Heart right ventricle (tissue), 16 donors: ENCODE results near the gene GPD1. TPM values are rescaled to one million over a fixed set of nuclear protein-coding genes. Genes with fewer than 3 reads are reported as not detected.

Source experiments
- ATAC-seq, 8 donors: fragments of 200-7000 bp; cut with Tn5 transposase; one replicate each; pipeline ENCODE4 v1.9.1; 2020; ENCODE audit warnings: mild to moderate bottlenecking in 8 of 8, moderate library complexity in 8 of 8, moderate number of reproducible peaks in 1 of 8
- DNase-seq, 2 donors: peaks; one replicate each; pipeline ENCODE4 v3.0.0-alpha.2; 2020
- H3K27ac ChIP-seq, 10 donors: fragments of 200-600 bp; sonication (generic) in 2 of 10; one replicate each; pipeline versions ENCODE4 v1.5.0 to v1.8.0; 2020 to 2022; ENCODE audit warnings: mild to moderate bottlenecking in 3 of 10
- H3K27me3 ChIP-seq, 7 donors: fragments of 200-600 bp; one replicate each; pipeline ENCODE4 v1.8.0; 2021 to 2022; ENCODE audit warnings: mild to moderate bottlenecking in 2 of 7
- H3K36me3 ChIP-seq, 9 donors: fragments of 200-600 bp; sonication (generic) in 1 of 9; one replicate each; pipeline versions ENCODE4 v1.5.0 to v1.8.0; 2020 to 2022; ENCODE audit warnings: mild to moderate bottlenecking in 2 of 9
- H3K4me1 ChIP-seq, 9 donors: fragments of 200-600 bp; sonication (generic) in 1 of 9; one replicate each; pipeline versions ENCODE4 v1.5.0 to v1.8.0; 2020 to 2022; ENCODE audit warnings: mild to moderate bottlenecking in 4 of 9
- H3K4me3 ChIP-seq, 10 donors: fragments of 200-600 bp; sonication (generic) in 2 of 10; one replicate each; pipeline versions ENCODE4 v1.5.0 to v1.8.0; 2020 to 2022; ENCODE audit warnings: mild to moderate bottlenecking in 7 of 10, moderate library complexity in 2 of 10
- H3K9me3 ChIP-seq, 11 donors: fragments of 200-600 bp in 10 of 11; sonication (generic) in 2 of 11; one replicate each; pipeline versions ENCODE4 v1.5.0 to v1.8.0; 2013 to 2022; ENCODE audit warnings: mild to moderate bottlenecking in 2 of 11, control low read depth in 1 of 11, moderate library complexity in 1 of 11
- CTCF ChIP-seq, 9 donors: fragments of 200-600 bp; sonication (generic) in 2 of 9; IDR thresholded peaks; one replicate each; pipeline versions ENCODE4 v1.5.0 to v1.8.0; 2021 to 2022; ENCODE audit warnings: antibody characterized with exemption in 9 of 9, mild to moderate bottlenecking in 5 of 9, moderate library complexity in 1 of 9
- intact Hi-C, 10 donors: fragments of 100-400 bp; cut with DNase I; formaldehyde crosslinking; loops; one replicate each; pipeline versions ENCODE4 v1.11.1 to v1.14.2; 2022
- polyA plus RNA-seq, 2 donors: library from polyadenylated mRNA; stranded (reverse); fragments of 200-250 nt; gene quantifications; one replicate each; pipeline ENCODE4 v1.2.3, GENCODE V29; 2013
- total RNA-seq, 10 donors: library from RNA; stranded (reverse); fragmentation: NEBNext Ultra II Directional in 3 of 10; extraction: Animal tissue kit (Norgen Biotek cat#: 25700) in 3 of 10; gene quantifications; one replicate each; pipeline versions ENCODE4 v1.2.1 to v1.2.4, GENCODE V29; 2021 to 2023
- donor health status: Arrhythmogenic right ventricular cardiomyopathy.
- donor health status: ischemic (EF 13 %, LVEDD 7.1; RV severe dilation, severe dysfunction).
- donor health status: healthy with polysubstance abuse.
- donor health status: DM: no; HTN: yes; CAD: no.
- donor health status: DM: no; HTN: no; CAD: no.
- donor health status: ischemic (EF 25% LVEDD 6.9; RV normal size, moderate dysfunction).
- donor health status: ischemic (EF 25% LVEDD 5.7; RV mildly dilated, moderate dysfunction).
- donor health status: healthy.
- donor health status: DM: yes; HTN: yes; CAD: no.
- donor health status: Ischemic cardiomyopathy.
- donor health status: ischemic (EF 35%, LVEDD 5.7; RV mildly dilated, moderate dysfunction).
- donor health status: nonischemic (EF 11% LVEDD 7.7; RV severe dilation, severe dysfunction).
- donor health status: DM: yes; HTN: yes; CAD: no.
- donor health status: PGD.
- donor health status: ischemic (EF 29% LVEDD 5.4; RV normal size, mild dysfunction).
- donor health status: nonischemic (EF 23%, LVEDD 6.1; RV moderate dilation, normal function).

Gene GPD1
- total and polyA plus RNA-seq, 12 donors, result 5.2 to 67.7 (median 15.3) TPM

GRCh38 chr12:50160643-50161042 is 56.8 kb downstream of the GPD1 start:
- peaks cover 0 to 8% (median 0%) of the 10 kb centered on the region in 9 donors for H3K36me3 ChIP-seq
- DNase-seq (no peak), ATAC-seq (no peak)
- no peaks in the 10 kb centered on the region for H3K27me3 ChIP-seq
- H3K9me3 ChIP-seq, result no peaks in the 10 kb centered on the region
- no peak overlapping the region for H3K27ac ChIP-seq
- TF ChIP-seq CTCF (IDR thresholded peaks at IDR 0.05), result no peak
- intact Hi-C loops, result loop anchor here in 1 of 10 donors (10.0 kb wide), 1 partner anchor 46 kb away; the partner anchor contains the start of gene COX14
- H3K4me1 ChIP-seq, result peaks cover 0 to 15% (median 2%) of the 10 kb centered on the region in 9 donors
- H3K4me3 ChIP-seq, result no peak overlapping the region

Other genes starting within 250 kb of the GPD1 start
- gene FAIM2, start 200.1 kb upstream of the GPD1 start, total RNA-seq, result 10 to 100 TPM in 1 of 10 donors, 1 to 10 TPM in 9; 1.2 to 11.3 (median 3.2) TPM
- 10 to 100 TPM in 1 of 2 donors, 1 to 10 TPM in 1; 7.8 to 15.0 TPM for gene FAIM2, start 200.1 kb upstream of the GPD1 start, polyA plus RNA-seq
- not detected for gene AQP2, start 153.3 kb upstream of the GPD1 start, total RNA-seq
- gene AQP2, start 153.3 kb upstream of the GPD1 start, polyA plus RNA-seq, result under 1 TPM in 1 of 2 donors, not detected in 1; 0.04 TPM
- 1 to 10 TPM in 1 of 10 donors, under 1 TPM in 5, not detected in 4; 0.16 to 1.0 (median 0.48) TPM for gene AQP5, start 142.1 kb upstream of the GPD1 start, total RNA-seq
- gene AQP5, start 142.1 kb upstream of the GPD1 start, polyA plus RNA-seq, result 1 to 10 TPM; 1.1 to 2.6 TPM
- not detected for gene AQP6, start 131.1 kb upstream of the GPD1 start, total RNA-seq
- gene AQP6, start 131.1 kb upstream of the GPD1 start, polyA plus RNA-seq, result under 1 TPM; 0.06 to 0.15 TPM
- 10 to 100 TPM in 1 of 10 donors, 1 to 10 TPM in 9; 1.8 to 17.8 (median 4.0) TPM for gene RACGAP1, start 78.5 kb upstream of the GPD1 start, total RNA-seq
- 1 to 10 TPM; 1.0 to 2.6 TPM for gene RACGAP1, start 78.5 kb upstream of the GPD1 start, polyA plus RNA-seq
- gene ASIC1, start 46.4 kb upstream of the GPD1 start, total RNA-seq, result 1 to 10 TPM in 4 of 10 donors, under 1 TPM in 6; 0.17 to 1.6 (median 0.82) TPM
- under 1 TPM; 0.59 to 0.74 TPM for gene ASIC1, start 46.4 kb upstream of the GPD1 start, polyA plus RNA-seq
- gene SMARCD1, start 18.7 kb upstream of the GPD1 start, total RNA-seq, result 10 to 100 TPM; 13.3 to 24.0 (median 17.4) TPM
- 10 to 100 TPM; 12.0 to 13.0 TPM for gene SMARCD1, start 18.7 kb upstream of the GPD1 start, polyA plus RNA-seq
- gene COX14, start 8.2 kb downstream of the GPD1 start, total RNA-seq, result 100 to 1,000 TPM; 144 to 239 (median 170) TPM
- gene COX14, start 8.2 kb downstream of the GPD1 start, polyA plus RNA-seq, result 100 to 1,000 TPM in 1 of 2 donors, 10 to 100 TPM in 1; 93.8 to 167 TPM
- gene CERS5, start 63.4 kb downstream of the GPD1 start, total RNA-seq, result 10 to 100 TPM in 8 of 10 donors, 1 to 10 TPM in 2; 8.3 to 15.6 (median 11.4) TPM
- 10 to 100 TPM; 19.2 to 51.7 TPM for gene CERS5, start 63.4 kb downstream of the GPD1 start, polyA plus RNA-seq
- gene LIMA1, start 179.5 kb downstream of the GPD1 start, total RNA-seq, result 10 to 100 TPM; 13.8 to 26.0 (median 16.2) TPM
- gene LIMA1, start 179.5 kb downstream of the GPD1 start, polyA plus RNA-seq, result 10 to 100 TPM; 10.6 to 34.4 TPM